GM18519 (cell line): Measurements from ENCODE around the gene NHEJ1.

ENCODE experiments used
- ATAC-seq: cut with Tn5 transposase; IDR thresholded peaks from one replicate; pipeline ENCODE4 v1.9.1; 2021; ENCODE audit warnings: mild to moderate bottlenecking, moderate library complexity; ENCODE audit not compliant: unreplicated experiment, low FRiP score

NHEJ1 gene

DNA sequence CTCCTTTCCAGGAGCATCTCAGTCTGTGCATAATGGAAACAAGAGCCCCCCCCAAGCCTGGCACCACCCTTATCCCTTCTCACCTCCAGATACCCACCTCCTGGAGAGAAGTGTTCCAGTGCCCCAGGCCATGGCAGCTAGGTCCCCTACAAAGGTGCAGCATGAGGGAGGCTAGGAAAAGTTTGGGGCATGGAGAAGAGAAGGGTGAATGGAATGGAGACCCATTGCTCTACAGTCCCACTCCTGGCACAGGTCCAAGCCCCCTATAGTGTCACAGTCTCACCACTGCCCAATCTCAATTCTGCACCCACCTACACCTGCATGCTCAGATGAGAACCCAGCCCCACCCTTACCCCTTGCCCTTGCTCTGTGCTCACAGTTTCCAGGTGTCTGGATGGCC, 8.3 kb upstream of the NHEJ1 start:
- no peak for ATAC-seq

DNA sequence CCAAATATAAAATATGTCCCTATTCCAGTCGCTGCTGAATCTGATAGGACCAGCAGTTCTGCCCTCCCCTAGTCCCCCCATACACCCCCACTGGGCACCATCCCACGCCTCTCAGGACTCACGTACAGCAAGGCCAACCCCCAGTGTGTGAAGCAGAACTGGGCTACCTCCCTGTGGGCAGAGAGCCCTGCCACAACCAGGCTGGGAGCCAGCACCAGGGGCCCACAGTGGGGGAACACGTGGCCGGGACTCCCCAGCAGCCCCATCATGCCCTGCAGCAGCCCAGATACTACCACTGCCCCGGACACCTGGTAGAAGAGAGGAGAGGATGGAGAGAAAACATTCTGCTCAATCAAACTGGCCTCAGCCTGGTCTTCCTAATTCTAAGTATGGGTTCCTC, 7.9 kb upstream of the NHEJ1 start:
- ATAC-seq: no peak

DNA sequence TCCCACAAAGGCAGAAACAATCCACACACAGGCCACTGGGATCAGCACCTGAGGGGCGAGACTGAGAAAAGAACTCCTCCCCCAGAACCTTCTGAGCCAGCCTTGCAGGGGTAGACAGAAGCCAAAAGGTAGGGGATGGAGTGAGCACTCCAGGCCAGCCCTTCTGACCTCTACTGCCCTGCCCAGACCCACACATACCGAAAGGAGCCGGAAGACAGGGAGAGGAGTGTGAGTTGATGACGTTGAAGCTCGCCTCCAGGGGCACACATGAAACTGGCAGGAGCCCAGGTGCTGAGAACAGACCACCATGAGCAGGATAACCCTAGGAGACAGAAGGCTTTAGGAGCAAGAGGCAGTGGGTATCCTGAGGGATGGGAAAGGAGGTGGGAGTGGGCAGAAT, 7.4 kb upstream of the NHEJ1 start:
- no peak for ATAC-seq

GRCh38 chr2:219165058-219165911, 4.7 kb upstream of the NHEJ1 start:
- ATAC-seq: no peak

- no peak for ATAC-seq
Measured at GRCh38 chr2:219163156-219163555, 2.5 kb upstream of the NHEJ1 start.

- no peak for ATAC-seq
Measured at GRCh38 chr2:219161097-219161496, 482 bp upstream of the NHEJ1 start.

GRCh38 chr2:219159771-219160185, 837 bp downstream of the NHEJ1 start:
- ATAC-seq: no peak

DNA sequence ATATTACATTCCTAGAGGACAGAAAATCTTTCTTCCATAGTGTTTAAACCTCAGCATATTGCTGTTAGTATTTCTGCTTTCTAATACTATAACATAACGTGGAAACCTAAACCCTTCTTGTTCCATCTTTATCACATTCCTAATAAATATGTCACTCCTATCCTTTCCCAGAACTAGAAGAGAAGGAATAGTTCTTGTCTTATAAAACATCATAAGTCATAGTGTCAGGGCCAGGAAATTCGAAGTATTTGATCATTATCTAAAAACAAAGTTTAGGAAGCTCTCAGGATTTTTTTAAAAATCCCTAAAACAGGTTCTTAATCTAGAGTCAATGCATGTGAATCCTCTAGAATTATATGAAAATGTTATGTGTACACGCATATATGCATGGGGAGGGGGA, 2.0 kb downstream of the NHEJ1 start:
- ATAC-seq: no peak

GRCh38 chr2:219158025-219158424, 2.6 kb downstream of the NHEJ1 start:
- ATAC-seq: no peak

DNA sequence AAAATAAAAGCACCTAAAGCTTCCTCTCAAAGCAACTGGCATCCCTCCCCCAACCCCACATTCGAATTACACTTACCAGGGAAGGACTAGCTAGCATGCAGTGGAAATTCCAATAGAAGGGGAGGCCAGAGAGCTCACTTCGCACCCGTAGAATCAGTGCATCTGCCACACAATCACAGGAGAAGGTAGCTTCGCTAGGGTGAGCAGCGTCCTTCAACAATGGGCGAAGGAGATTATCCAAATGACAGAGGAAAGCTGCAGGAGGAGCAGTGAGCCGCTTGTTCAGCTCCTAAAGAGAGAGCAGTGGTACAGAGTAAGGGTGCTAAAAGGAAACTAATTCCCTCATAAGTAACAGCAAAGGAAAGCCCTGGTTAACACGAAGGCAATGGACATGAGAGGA, 3.2 kb downstream of the NHEJ1 start:
- ATAC-seq: no peak

- ATAC-seq: no peak
Measured at GRCh38 chr2:219155054-219155644, 5.5 kb downstream of the NHEJ1 start.

DNA sequence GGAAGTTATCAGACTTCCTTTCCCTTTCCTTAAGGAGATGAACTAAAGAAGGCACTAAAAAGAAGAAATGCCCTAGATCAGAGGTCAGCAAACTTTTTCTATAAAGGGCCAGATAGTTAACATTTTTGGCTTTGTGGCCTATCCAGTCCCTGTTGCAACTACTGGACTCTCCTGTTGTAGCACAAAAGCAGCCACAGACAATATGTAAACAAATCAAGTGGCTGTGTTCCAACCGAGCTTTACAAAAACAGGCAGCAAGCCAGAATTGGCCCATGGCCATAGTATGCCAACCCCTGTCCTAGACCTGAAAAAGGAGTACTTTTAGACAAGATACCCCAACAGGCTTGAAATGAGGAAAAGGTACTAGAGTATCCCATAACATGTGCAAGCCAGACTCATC, 10.9 kb downstream of the NHEJ1 start:
- no peak for ATAC-seq

DNA sequence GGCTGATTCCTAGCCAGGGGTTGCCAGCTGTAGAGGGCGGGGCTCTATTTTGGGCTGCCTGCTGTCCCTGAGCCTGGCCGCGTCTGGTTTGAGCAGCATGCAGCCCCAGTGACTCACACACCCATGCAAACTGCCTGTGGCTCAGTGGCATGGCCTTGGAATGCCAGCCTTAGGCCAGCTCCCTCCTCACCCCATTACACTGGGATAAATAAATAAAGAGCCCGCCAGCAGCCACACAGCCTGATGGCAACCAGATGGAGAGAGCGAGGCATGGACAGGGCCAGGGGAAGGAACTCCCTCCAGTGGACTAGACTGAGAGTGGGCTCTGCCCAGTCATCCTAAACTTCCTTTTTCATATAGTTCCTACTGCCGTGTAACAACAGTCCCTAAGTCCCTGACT, 18.3 kb downstream of the NHEJ1 start:
- no peak for ATAC-seq

DNA sequence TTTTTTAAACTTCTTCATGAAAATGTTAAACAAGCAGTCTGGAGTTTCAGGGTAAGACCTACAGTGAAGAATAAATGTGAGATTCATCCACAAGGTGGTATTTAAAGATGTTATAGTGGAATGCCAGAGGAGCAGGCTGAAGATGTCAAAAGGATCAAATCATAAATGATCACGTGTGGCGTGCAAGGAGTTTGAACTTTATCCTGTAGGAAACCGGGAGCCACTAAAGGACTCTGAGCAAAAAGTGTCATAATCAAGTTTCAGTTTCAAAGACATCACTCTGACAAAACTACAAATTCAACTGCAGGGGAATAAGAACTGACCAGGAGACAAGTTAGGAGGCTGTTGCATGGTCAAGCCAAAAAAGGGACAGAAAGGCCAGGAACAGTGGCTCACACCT, 19.9 kb downstream of the NHEJ1 start:
- no peak for ATAC-seq

- no peak for ATAC-seq
Measured at GRCh38 chr2:219133976-219134375, 26.6 kb downstream of the NHEJ1 start.

GRCh38 chr2:219131744-219132143, 28.9 kb downstream of the NHEJ1 start:
- ATAC-seq: no peak

DNA sequence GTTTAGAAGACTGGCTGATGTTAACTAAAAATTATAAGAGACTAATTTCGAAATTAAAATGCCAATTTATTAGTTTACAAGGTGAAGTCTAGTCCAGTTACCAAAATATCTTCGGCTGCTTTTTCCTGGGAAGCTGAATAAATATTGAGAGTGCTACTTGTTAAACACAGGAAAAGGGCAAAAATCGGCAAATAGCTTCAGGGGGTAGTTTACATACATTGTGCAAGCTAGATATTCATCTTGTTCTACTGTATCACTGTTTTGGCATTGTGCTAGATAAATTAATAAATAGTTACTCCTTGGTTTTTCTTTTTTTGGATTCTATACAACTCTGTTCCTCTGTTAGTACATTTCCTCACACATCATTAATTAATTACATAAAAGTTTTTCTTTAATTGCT, 29.3 kb downstream of the NHEJ1 start:
- ATAC-seq: no peak

GRCh38 chr2:219129589-219129988, 31.0 kb downstream of the NHEJ1 start:
- no peak for ATAC-seq

- ATAC-seq: no peak
Measured at GRCh38 chr2:219128396-219128795, 32.2 kb downstream of the NHEJ1 start.

- ATAC-seq: no peak
Measured at GRCh38 chr2:219127037-219127635, 33.5 kb downstream of the NHEJ1 start.

DNA sequence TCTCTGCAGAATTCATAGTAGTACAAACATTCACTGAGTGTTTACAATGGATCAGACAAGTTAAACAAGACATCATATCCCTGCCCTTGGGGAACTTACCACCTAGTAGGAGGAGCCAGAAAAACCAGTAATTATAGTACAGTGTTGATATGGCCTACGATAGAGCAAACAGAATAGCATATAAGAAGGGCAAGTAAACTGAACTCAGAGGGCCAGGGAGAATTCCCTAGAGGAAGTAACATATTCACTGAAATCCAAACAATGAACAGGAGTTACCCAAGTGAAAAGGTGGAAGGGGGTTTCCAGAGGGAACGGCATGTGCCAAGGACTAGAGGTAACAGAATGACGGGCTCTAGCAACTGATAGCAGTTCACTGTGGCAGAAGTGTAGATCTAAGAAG, 34.1 kb downstream of the NHEJ1 start:
- ATAC-seq: no peak

DNA sequence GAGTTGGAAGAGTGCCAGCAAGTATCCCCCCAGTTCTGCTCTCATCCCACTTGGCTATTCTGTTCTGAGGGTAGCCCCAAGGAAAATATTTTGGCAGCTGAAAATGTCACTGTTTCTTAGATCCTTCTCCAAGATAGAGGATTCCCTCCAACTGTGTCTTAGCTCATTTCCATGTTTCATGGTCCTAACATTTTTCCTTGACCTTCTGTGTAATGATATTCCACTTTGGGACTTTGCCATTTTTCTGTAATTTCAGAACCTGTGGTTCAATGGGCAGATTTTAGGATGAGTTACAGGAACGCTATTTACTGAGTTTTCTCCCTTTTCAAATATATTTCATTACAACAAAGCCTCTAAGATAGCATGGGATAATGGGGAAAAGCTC, 34.7 kb downstream of the NHEJ1 start:
- ATAC-seq: no peak
